ENCODE data around the gene PARD6G. TPM values are rescaled to one million over a fixed set of nuclear protein-coding genes. Genes with fewer than 3 reads are reported as not detected.

Gene PARD6G
- total and polyA plus RNA-seq, 2 of the 13 experiments (the other 11 are each of a cell fraction or from before 2014, with no cell fraction given): 3.6 to 7.4 TPM

DNA sequence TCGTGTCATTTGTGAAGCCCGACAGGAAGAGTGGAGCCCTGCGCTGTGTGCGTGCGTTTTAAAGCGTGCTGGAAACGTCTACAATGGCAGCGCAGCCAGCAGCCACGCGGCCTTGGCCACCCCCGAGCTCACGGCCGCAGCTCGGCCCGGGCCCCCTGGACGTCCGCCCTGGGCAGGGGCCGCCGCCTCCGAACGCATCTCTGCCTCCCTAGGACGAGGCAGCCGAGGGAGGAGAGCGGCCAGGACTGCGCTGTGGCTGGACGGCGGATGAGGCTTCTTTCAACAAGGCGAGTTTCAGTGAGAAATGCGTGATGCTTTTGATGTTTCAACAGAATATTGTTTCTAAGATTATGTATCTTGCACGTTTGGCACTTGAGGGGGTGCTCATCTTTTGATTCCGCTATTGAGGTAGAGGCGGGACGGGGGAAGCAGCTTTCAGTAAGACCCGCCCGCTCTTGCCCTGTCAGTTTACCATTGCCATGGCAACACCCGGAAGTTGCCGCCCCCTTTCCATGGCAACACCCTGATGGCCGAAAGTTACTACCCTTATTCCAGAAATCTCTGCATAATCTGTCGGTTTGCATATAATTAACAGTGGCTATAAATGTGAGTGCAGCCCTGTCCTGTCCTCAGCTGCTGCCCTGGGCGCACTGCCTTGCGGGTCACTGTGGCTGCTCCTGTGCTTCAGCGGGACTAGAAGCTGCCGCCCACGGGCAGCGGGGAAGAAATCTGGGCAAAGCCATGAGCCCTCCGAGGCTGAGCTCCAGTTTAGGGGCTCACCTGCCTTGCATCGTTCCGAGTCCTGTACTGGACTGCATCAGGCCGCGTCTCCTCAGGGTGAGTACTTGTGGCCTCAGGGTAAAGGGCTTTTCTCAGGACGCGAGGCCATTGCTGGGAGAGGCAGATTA, 99.6 kb downstream of the PARD6G start (continued):
- TF ChIP-seq, protein P1, sequence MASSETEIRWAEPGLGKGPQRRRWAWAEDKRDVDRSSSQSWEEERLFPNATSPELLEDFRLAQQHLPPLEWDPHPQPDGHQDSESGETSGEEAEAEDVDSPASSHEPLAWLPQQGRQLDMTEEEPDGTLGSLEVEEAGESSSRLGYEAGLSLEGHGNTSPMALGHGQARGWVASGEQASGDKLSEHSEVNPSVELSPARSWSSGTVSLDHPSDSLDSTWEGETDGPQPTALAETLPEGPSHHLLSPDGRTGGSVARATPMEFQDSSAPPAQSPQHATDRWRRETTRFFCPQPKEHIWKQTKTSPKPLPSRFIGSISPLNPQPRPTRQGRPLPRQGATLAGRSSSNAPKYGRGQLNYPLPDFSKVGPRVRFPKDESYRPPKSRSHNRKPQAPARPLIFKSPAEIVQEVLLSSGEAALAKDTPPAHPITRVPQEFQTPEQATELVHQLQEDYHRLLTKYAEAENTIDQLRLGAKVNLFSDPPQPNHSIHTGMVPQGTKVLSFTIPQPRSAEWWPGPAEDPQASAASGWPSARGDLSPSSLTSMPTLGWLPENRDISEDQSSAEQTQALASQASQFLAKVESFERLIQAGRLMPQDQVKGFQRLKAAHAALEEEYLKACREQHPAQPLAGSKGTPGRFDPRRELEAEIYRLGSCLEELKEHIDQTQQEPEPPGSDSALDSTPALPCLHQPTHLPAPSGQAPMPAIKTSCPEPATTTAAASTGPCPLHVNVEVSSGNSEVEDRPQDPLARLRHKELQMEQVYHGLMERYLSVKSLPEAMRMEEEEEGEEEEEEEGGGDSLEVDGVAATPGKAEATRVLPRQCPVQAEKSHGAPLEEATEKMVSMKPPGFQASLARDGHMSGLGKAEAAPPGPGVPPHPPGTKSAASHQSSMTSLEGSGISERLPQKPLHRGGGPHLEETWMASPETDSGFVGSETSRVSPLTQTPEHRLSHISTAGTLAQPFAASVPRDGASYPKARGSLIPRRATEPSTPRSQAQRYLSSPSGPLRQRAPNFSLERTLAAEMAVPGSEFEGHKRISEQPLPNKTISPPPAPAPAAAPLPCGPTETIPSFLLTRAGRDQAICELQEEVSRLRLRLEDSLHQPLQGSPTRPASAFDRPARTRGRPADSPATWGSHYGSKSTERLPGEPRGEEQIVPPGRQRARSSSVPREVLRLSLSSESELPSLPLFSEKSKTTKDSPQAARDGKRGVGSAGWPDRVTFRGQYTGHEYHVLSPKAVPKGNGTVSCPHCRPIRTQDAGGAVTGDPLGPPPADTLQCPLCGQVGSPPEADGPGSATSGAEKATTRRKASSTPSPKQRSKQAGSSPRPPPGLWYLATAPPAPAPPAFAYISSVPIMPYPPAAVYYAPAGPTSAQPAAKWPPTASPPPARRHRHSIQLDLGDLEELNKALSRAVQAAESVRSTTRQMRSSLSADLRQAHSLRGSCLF (CRISPR knock-in tag; IDR thresholded peaks at IDR 0.05; ENCODE audit: borderline replicate concordance): no peak
- TF ChIP-seq NR3C1 (CRISPR knock-in tag; IDR thresholded peaks at IDR 0.05) (no peak), MYC (CRISPR knock-in tag; IDR thresholded peaks at IDR 0.05; ENCODE audit: borderline replicate concordance) (0 out of 2 replicates have a peak, but pooled peaks have one; percentile 51), ZNF562 (CRISPR knock-in tag; IDR thresholded peaks at IDR 0.05; ENCODE audit: borderline replicate concordance) (no peak), NFKBIZ (CRISPR knock-in tag; IDR thresholded peaks at IDR 0.05) (no peak), ZNF737 (CRISPR knock-in tag; IDR thresholded peaks at IDR 0.05; ENCODE audit: borderline replicate concordance) (no peak), ZNF564 (CRISPR knock-in tag; IDR thresholded peaks at IDR 0.05) (no peak), BCL6 (CRISPR knock-in tag; IDR thresholded peaks at IDR 0.05) (no peak), SIX4 (CRISPR knock-in tag; IDR thresholded peaks at IDR 0.05) (no peak), SP4 (CRISPR knock-in tag; IDR thresholded peaks at IDR 0.05) (peak; percentile 42; the same call in 1 of the 2 replicates), SOX5 (CRISPR knock-in tag; IDR thresholded peaks at IDR 0.05; ENCODE audit: borderline replicate concordance) (no peak), ZNF430 (CRISPR knock-in tag; IDR thresholded peaks at IDR 0.05) (peak; percentile 44; the same call in 1 of the 2 replicates), FOXK1 (CRISPR knock-in tag; IDR thresholded peaks at IDR 0.05; ENCODE audit: borderline replicate concordance, low read depth) (no peak)
- TF ChIP-seq, protein P2, sequence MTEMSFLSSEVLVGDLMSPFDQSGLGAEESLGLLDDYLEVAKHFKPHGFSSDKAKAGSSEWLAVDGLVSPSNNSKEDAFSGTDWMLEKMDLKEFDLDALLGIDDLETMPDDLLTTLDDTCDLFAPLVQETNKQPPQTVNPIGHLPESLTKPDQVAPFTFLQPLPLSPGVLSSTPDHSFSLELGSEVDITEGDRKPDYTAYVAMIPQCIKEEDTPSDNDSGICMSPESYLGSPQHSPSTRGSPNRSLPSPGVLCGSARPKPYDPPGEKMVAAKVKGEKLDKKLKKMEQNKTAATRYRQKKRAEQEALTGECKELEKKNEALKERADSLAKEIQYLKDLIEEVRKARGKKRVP (CRISPR knock-in tag; IDR thresholded peaks at IDR 0.05): no peak

Measured in HepG2 (cell line).